ENCODE measurements around the gene GLO1.

Gene GLO1

GRCh38 chr6:38695227-38695900 is 7.6 kb downstream of the GLO1 start:
- no peak for TF ChIP-seq CTCF (IDR thresholded peaks at IDR 0.05; ENCODE audit: insufficient read depth, missing control alignments)
- DNase-seq (ENCODE audit: insufficient read length, low spot score), result no peak
- no peak for FAIRE-seq

GRCh38 chr6:38688579-38689087 is 14.3 kb downstream of the GLO1 start:
- DNase-seq (ENCODE audit: insufficient read length, low spot score), result no peak
- no peak for TF ChIP-seq CTCF (IDR thresholded peaks at IDR 0.05; ENCODE audit: insufficient read depth, missing control alignments)
- FAIRE-seq, result peak; percentile 41

GRCh38 chr6:38687549-38687948 is 15.4 kb downstream of the GLO1 start:
- DNase-seq (ENCODE audit: insufficient read length, low spot score), result no peak
- FAIRE-seq, result peak; percentile 25
- TF ChIP-seq CTCF (IDR thresholded peaks at IDR 0.05; ENCODE audit: insufficient read depth, missing control alignments), result no peak

GRCh38 chr6:38687043-38687353 is 15.9 kb downstream of the GLO1 start:
- TF ChIP-seq CTCF (IDR thresholded peaks at IDR 0.05; ENCODE audit: insufficient read depth, missing control alignments), result no peak
- no peak for FAIRE-seq
- no peak for DNase-seq (ENCODE audit: insufficient read length, low spot score)

GRCh38 chr6:38686270-38687042 is 16.5 kb downstream of the GLO1 start:
- FAIRE-seq (no peak), DNase-seq (ENCODE audit: insufficient read length, low spot score) (no peak)
- TF ChIP-seq CTCF (IDR thresholded peaks at IDR 0.05; ENCODE audit: insufficient read depth, missing control alignments), result no peak

- DNase-seq (ENCODE audit: insufficient read length, low spot score) (no peak), FAIRE-seq (no peak)
- TF ChIP-seq CTCF (IDR thresholded peaks at IDR 0.05; ENCODE audit: insufficient read depth, missing control alignments), result no peak
These were observed 18.0 kb downstream of the GLO1 start for GRCh38 chr6:38684904-38685303.

- FAIRE-seq, result no peak
These were observed 18.7 kb downstream of the GLO1 start for GRCh38 chr6:38684237-38684636.

More at GRCh38 chr6:38684237-38684636, 18.7 kb downstream of the GLO1 start:
- no peak for TF ChIP-seq CTCF (IDR thresholded peaks at IDR 0.05; ENCODE audit: insufficient read depth, missing control alignments)
- no peak for DNase-seq (ENCODE audit: insufficient read length, low spot score)
